Breast epithelium (tissue), 3 donors: ENCODE measurements around the gene SASH3. TPM values are rescaled to one million over a fixed set of nuclear protein-coding genes. Genes with fewer than 3 reads are reported as not detected.

Experiments
- total RNA-seq, 3 donors: library from RNA; depleted of rRNA; stranded (reverse); fragments of >200 nt; gene quantifications; one replicate each; pipeline ENCODE4 v1.1.0, GENCODE V29; 2016

Gene SASH3
- total RNA-seq, 3 donors from 2014 or later, result 6.6 to 18.7 (median 10.0) TPM

Other genes starting within 250 kb of the SASH3 start
- gene OCRL, start 239.7 kb upstream of the SASH3 start, total RNA-seq, result 10 to 100 TPM; 16.7 to 22.1 (median 17.4) TPM
- 1 to 10 TPM in 2 of 3 donors, under 1 TPM in 1; 0.16 to 5.9 (median 4.5) TPM for gene APLN, start 125.0 kb upstream of the SASH3 start, total RNA-seq
- 10 to 100 TPM in 1 of 3 donors, 1 to 10 TPM in 1, under 1 TPM in 1; 0.44 to 12.8 (median 3.9) TPM for gene XPNPEP2, start 41.0 kb upstream of the SASH3 start, total RNA-seq
- gene ZDHHC9, start 63.9 kb downstream of the SASH3 start, total RNA-seq, result 10 to 100 TPM; 21.8 to 36.2 (median 34.4) TPM
- gene UTP14A, start 126.2 kb downstream of the SASH3 start, total RNA-seq, result 10 to 100 TPM; 17.3 to 22.6 (median 20.8) TPM
- gene BCORL1, start 202.7 kb downstream of the SASH3 start, total RNA-seq, result 1 to 10 TPM; 4.5 to 5.0 (median 4.9) TPM